Activated CD4-positive, alpha-beta T cell treated with anti-CD3 and anti-CD28 coated beads, Interleukin-2, amount 10 ng/mL, durations not matched to agents 7 days and 5 days (primary cell): Measurements from ENCODE around the gene PLN. TPM values are rescaled to one million over a fixed set of nuclear protein-coding genes. Genes with fewer than 3 reads are reported as not detected.
A peak's percentile ranks its signal among the peaks of the same experiment; 100 is the strongest.

Experiments
- CTCF ChIA-PET: fragments of 350-600 bp; sonication (Branson Sonifier 250); formaldehyde crosslinking; loops from one replicate; lab custom pipeline; 2021; ENCODE audit warnings: antibody characterized with exemption; lab: Charles Lee
- POLR2A ChIA-PET: fragments of 350-600 bp; sonication (Branson Sonifier 250); formaldehyde crosslinking; loops from one replicate; lab custom pipeline; 2021; ENCODE audit warnings: antibody characterized with exemption; lab: Charles Lee
- DNase-seq: peaks from one replicate; pipeline ENCODE4 v3.0.0-alpha.2; 2020
- H3K27ac Mint-ChIP-seq: one replicate; pipeline ENCODE4 v1.8.0; 2021; ENCODE audit warnings: mild to moderate bottlenecking, moderate library complexity, mixed read lengths
- H3K27me3 Mint-ChIP-seq: one replicate; pipeline ENCODE4 v1.8.0; 2021; ENCODE audit warnings: mixed read lengths
- H3K36me3 Mint-ChIP-seq: one replicate; pipeline ENCODE4 v1.8.0; 2021; ENCODE audit warnings: low read depth, mixed read lengths
- H3K4me1 Mint-ChIP-seq: one replicate; pipeline ENCODE4 v1.8.0; 2021; ENCODE audit warnings: mixed read lengths
- H3K4me3 Mint-ChIP-seq: one replicate; pipeline ENCODE4 v1.8.0; 2021; ENCODE audit warnings: mild to moderate bottlenecking, moderate library complexity, mixed read lengths
- H3K9me3 Mint-ChIP-seq: one replicate; pipeline ENCODE4 v1.8.0; 2021; ENCODE audit warnings: mixed read lengths
- total RNA-seq, 2 experiments: library from RNA; stranded (reverse); gene quantifications; one replicate each; pipeline ENCODE4 v1.2.3, GENCODE V29; 2021

PLN gene
- total RNA-seq, 2 experiments from 2014 or later: not detected

DNA sequence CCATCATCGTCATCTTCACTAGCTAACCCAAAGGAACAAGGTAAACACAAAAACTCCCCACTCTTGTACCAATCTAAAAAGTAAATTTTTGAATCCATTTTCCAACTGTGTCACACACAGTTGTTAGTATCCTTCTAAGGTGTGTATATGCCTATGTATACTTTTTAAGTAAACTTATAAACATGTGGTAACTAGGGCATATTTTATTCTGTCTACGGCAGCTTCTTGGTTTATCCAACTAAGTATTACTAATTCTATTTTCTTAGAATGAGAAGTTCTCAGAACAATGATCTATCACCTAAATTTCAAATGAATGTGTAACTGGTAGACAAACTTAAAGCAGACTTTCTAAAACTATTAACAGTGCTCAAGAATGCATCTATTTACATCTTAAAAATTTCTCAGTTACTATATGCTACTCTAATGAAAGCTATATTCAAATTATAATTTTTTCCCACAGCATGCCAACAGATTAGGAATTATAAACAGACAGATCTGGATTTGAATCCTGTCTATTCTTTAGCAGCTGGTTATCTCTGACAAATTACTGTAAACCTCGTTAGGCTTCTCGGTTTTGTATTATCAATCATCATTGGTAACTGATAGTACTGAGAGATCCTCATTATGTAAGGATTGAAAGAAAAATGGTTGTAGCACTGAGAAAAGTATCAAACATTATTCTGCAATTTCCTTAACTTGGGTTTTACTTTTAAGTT lies 1.8 kb upstream of the PLN start:
- no peak for DNase-seq
- H3K27ac Mint-ChIP-seq: no peak overlapping the region
- no peaks in the 10 kb centered on the region for H3K27me3 Mint-ChIP-seq
- H3K4me3 Mint-ChIP-seq: no peak overlapping the region
- no peaks in the 10 kb centered on the region for H3K9me3 Mint-ChIP-seq
- ChIA-PET POLR2A (interaction anchor here (0.7 kb wide), 1 partner anchor 520 kb away, joined by 3 read pairs; no protein-coding TSS in a partner anchor), CTCF (interaction anchor here (1.0 kb wide), 1 partner anchor 64 kb away, joined by 3 read pairs; no protein-coding TSS in a partner anchor)
- peaks cover 9% of the 10 kb centered on the region for H3K4me1 Mint-ChIP-seq
- peaks cover 20% of the 10 kb centered on the region for H3K36me3 Mint-ChIP-seq

DNA sequence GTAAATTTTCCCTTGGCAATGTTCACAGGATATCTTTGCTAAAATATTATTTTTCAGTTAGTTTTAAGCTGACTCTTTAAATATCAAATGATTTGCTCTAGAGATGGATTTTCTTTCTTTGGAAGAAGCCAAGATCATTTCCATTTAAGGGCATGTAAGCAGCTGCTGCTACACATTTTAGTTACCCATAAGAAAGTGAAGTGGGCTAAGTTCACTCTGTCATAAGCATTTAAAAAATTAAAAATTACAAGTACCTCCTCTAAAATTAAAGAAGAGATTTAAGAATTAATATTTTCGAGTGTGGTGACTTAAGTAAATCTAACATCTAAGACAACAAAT lies 1.2 kb upstream of the PLN start:
- no peak for DNase-seq
- Mint-ChIP-seq H3K4me1 (peaks cover 9% of the 10 kb centered on the region), H3K36me3 (peaks cover 20% of the 10 kb centered on the region), H3K27me3 (no peaks in the 10 kb centered on the region), H3K9me3 (no peaks in the 10 kb centered on the region), H3K4me3 (no peak overlapping the region), H3K27ac (no peak overlapping the region)
- POLR2A ChIA-PET: interaction anchor here (0.7 kb wide), 1 partner anchor 520 kb away, joined by 3 read pairs; no protein-coding TSS in a partner anchor
- CTCF ChIA-PET: no interaction called here

DNA sequence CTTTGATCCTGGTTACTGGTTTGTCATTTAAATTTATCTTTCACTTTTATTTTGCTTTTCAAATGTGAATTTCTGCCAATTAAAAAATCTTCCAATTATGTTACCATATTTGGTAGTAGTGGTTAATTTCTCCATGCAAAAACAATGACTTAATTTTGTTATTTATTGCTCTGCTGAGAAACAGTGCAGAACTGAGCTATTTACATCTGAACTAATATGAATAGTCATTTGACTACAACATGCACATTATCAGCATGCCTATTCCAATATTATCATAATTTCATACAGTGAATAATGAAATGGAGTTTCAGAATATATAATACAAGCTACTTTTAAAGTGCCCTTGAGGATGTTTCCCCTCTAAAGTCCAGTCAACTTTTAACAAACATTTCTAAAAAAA lies 517 bp downstream of the PLN start:
- Mint-ChIP-seq H3K4me1 (peaks cover 9% of the 10 kb centered on the region), H3K36me3 (peaks cover 16% of the 10 kb centered on the region), H3K9me3 (no peaks in the 10 kb centered on the region), H3K27ac (no peak overlapping the region), H3K4me3 (no peak overlapping the region), H3K27me3 (no peaks in the 10 kb centered on the region)
- no peak for DNase-seq
- ChIA-PET CTCF (no interaction called here), POLR2A (no interaction called here)

DNA sequence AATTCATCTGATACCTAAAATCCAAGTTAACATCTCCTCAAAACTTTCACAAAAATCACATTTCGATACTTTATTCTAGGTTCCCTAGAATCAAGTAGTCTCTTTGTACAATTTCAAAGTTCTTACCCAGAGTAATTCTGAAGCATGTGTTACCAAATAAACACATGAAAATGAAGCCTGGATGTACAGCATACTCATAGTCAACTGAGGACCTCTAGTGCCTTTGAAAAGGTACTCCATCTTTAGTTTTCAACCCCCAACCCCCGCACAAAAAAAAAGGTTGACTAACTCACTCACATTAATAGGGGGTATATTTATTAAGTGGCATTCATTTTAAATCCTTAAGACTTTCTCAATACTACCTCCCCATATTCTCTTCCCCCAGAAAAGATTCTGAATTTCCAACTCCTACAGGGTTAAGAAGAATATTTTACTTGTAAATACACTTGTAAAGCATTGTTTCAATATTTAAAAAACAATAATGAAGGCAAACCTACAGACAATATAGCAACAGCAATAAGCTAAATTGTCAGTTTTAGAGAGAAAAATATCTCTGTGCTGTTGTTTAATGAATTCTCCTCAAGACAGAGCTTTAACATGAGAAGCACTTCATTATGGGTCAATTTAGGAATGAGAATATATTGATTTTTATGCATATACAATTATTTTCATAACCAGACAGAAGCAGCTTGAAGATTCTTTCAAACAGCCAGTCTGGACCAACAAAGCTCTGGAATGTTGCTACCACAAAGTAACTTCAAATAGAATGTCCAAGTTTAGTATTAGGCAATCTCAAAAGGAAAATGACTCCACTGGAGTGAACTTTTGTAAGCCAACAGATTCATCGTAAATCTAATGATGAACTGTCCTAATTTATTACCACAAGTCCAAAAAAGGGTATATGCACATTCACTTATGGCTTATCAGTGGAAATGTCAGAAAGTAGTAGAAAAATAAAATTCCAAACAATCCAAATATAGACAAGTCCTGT lies 3.3 kb downstream of the PLN start:
- Mint-ChIP-seq H3K4me1 (peaks cover 6% of the 10 kb centered on the region), H3K9me3 (no peaks in the 10 kb centered on the region), H3K27me3 (no peaks in the 10 kb centered on the region), H3K27ac (no peak overlapping the region), H3K36me3 (peaks cover 5% of the 10 kb centered on the region), H3K4me3 (no peak overlapping the region)
- ChIA-PET CTCF (no interaction called here), POLR2A (no interaction called here)
- DNase-seq: no peak

DNA sequence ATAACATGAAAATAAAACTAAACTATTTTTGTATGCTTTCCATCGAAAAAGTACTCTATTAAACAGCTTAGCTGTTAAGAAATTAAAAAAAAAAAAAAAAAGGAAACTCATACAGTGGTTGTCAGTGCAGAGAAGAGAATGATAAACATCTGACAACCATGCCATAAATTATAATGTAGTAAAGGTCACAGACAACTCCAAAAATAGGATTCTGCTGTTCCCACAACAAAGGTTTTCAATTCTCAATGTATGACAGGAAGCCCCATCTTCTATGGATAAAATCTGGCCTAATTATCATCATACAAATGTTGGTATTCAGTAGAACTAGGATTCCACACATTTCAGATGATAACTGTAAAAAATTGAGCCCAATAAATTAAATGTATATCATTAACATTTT lies 5.0 kb downstream of the PLN start:
- H3K4me3 Mint-ChIP-seq: no peak overlapping the region
- peaks cover 10% of the 10 kb centered on the region for H3K4me1 Mint-ChIP-seq
- DNase-seq: no peak
- ChIA-PET POLR2A (no interaction called here), CTCF (interaction anchor here (0.6 to 1.1 kb wide), 2 partner anchors 13 to 181 kb away, joined by 3 to 5 read pairs; no protein-coding TSS in a partner anchor)
- no peaks in the 10 kb centered on the region for H3K9me3 Mint-ChIP-seq
- H3K36me3 Mint-ChIP-seq: peaks cover 12% of the 10 kb centered on the region
- H3K27me3 Mint-ChIP-seq: no peaks in the 10 kb centered on the region
- no peak overlapping the region for H3K27ac Mint-ChIP-seq

DNA sequence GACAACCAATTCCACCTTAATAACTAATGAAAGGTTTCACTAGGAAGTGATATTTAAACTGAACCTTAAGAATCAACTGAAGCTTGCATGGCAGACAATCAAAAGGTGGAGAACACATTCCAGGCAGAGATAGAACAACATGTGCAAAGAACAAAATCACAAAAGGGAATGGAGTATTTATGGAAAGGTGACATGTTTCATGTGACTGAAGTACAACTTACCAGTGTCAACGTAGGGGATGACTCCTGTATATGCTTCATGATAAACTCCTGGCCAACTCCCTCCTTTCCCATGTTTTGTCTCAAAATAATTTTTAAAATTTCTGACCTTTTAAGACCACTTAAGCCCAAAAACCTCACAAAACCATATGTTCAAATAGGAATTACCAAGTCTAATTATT lies 6.6 kb downstream of the PLN start:
- H3K9me3 Mint-ChIP-seq: no peaks in the 10 kb centered on the region
- peaks cover 24% of the 10 kb centered on the region for H3K4me1 Mint-ChIP-seq
- no peak overlapping the region for H3K4me3 Mint-ChIP-seq
- CTCF ChIA-PET: no interaction called here
- POLR2A ChIA-PET: no interaction called here
- peaks cover 15% of the 10 kb centered on the region for H3K36me3 Mint-ChIP-seq
- no peaks in the 10 kb centered on the region for H3K27me3 Mint-ChIP-seq
- no peak overlapping the region for H3K27ac Mint-ChIP-seq
- DNase-seq: no peak

DNA sequence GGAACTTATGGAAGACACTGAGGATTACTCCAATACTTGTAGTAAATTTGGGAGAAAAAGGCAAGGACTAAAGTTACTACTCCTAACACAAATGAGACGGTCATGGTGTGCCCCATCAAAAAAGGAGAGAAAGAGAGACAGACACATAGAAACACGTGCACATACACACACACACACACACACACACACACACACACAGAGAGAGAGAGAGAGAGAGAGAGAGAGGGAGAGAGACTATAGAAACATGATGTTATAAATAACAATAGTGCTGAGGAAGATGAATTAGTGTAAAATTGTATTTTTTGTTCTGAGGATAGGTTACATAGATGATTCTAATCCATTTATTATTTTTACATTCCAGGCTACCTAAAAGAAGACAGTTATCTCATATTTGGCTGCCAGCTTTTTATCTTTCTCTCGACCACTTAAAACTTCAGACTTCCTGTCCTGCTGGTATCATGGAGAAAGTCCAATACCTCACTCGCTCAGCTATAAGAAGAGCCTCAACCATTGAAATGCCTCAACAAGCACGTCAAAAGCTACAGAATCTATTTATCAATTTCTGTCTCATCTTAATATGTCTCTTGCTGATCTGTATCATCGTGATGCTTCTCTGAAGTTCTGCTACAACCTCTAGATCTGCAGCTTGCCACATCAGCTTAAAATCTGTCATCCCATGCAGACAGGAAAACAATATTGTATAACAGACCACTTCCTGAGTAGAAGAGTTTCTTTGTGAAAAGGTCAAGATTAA lies 10.5 kb downstream of the PLN start:
- POLR2A ChIA-PET: interaction anchor here (0.5 kb wide), 1 partner anchor 103 kb away, joined by 5 read pairs; no protein-coding TSS in a partner anchor
- Mint-ChIP-seq H3K27me3 (no peaks in the 10 kb centered on the region), H3K27ac (peak overlapping the region; percentile 86), H3K9me3 (no peaks in the 10 kb centered on the region), H3K4me1 (peaks cover 23% of the 10 kb centered on the region), H3K36me3 (peaks cover 16% of the 10 kb centered on the region), H3K4me3 (peak overlapping the region; percentile 41)
- CTCF ChIA-PET: interaction anchor here (0.6 to 1.0 kb wide), 2 partner anchors 72 to 153 kb away, joined by 3 read pairs; no protein-coding TSS in a partner anchor
- DNase-seq: peak; percentile 35

DNA sequence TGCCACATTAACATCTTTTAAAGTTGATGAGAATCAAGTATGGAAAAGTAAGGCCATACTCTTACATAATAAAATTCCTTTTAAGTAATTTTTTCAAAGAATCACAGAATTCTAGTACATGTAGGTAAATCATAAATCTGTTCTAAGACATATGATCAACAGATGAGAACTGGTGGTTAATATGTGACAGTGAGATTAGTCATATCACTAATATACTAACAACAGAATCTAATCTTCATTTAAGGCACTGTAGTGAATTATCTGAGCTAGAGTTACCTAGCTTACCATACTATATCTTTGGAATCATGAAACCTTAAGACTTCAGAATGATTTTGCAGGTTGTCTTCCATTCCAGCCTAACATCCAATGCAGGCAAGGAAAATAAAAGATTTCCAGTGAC lies 11.6 kb downstream of the PLN start:
- no peak overlapping the region for H3K4me3 Mint-ChIP-seq
- H3K27me3 Mint-ChIP-seq: no peaks in the 10 kb centered on the region
- DNase-seq: no peak
- POLR2A ChIA-PET: no interaction called here
- H3K9me3 Mint-ChIP-seq: no peaks in the 10 kb centered on the region
- H3K27ac Mint-ChIP-seq: peak overlapping the region; percentile 86
- CTCF ChIA-PET: interaction anchor here (1.1 kb wide), 1 partner anchor 41 kb away, joined by 3 read pairs; no protein-coding TSS in a partner anchor
- H3K4me1 Mint-ChIP-seq: peaks cover 23% of the 10 kb centered on the region
- peaks cover 14% of the 10 kb centered on the region for H3K36me3 Mint-ChIP-seq

DNA sequence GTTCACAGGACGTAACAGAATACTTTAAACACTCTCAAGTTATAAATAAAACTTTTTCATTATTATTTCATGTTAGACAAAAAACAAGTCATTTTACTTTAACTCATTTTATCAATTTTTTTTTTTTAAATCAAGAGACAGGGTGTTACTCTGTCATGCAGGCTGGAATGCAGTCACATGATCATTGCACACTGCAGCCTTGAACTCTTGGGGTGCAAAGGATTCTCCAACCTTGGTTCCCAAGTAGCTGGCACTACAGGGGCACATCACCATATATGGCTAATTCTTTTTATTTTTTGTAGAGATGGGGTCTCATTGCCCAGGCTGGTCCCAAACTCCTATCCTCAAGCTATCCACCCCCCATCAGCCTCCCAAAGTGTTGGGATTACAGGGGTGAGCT lies 14.2 kb downstream of the PLN start:
- Mint-ChIP-seq H3K9me3 (no peaks in the 10 kb centered on the region), H3K4me1 (peaks cover 35% of the 10 kb centered on the region), H3K27me3 (no peaks in the 10 kb centered on the region), H3K27ac (no peak overlapping the region), H3K4me3 (no peak overlapping the region), H3K36me3 (peaks cover 22% of the 10 kb centered on the region)
- CTCF ChIA-PET: interaction anchor here (1.6 kb wide), 1 partner anchor 234 kb away, joined by 3 read pairs; no protein-coding TSS in a partner anchor
- POLR2A ChIA-PET: no interaction called here
- DNase-seq: no peak

DNA sequence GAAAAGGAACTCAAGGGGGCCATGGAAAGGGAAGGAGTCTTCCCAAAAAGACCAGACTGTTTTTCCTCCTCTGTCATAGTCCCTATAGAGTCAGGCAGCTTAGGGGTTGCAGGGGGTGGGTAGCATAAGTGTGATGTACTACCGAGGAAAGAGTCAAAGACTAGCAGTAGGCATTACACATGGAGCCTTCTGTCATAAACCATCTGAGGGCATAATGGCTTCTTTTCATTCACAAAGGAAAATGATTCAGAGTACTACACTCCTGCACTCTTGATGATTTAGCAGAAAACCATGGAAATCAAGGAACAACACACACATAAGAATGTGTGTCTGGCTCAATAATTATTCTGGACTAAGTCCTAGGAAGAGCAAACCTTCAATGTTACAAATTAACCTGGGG lies 14.9 kb downstream of the PLN start:
- ChIA-PET CTCF (interaction anchor here (1.6 kb wide), 1 partner anchor 234 kb away, joined by 3 read pairs; no protein-coding TSS in a partner anchor), POLR2A (interaction anchor here (0.6 kb wide), 1 partner anchor 77 kb away, joined by 7 read pairs; no protein-coding TSS in a partner anchor)
- H3K36me3 Mint-ChIP-seq: peaks cover 18% of the 10 kb centered on the region
- DNase-seq: no peak
- H3K27me3 Mint-ChIP-seq: no peaks in the 10 kb centered on the region
- peaks cover 32% of the 10 kb centered on the region for H3K4me1 Mint-ChIP-seq
- H3K9me3 Mint-ChIP-seq: no peaks in the 10 kb centered on the region
- H3K4me3 Mint-ChIP-seq: no peak overlapping the region
- no peak overlapping the region for H3K27ac Mint-ChIP-seq

DNA sequence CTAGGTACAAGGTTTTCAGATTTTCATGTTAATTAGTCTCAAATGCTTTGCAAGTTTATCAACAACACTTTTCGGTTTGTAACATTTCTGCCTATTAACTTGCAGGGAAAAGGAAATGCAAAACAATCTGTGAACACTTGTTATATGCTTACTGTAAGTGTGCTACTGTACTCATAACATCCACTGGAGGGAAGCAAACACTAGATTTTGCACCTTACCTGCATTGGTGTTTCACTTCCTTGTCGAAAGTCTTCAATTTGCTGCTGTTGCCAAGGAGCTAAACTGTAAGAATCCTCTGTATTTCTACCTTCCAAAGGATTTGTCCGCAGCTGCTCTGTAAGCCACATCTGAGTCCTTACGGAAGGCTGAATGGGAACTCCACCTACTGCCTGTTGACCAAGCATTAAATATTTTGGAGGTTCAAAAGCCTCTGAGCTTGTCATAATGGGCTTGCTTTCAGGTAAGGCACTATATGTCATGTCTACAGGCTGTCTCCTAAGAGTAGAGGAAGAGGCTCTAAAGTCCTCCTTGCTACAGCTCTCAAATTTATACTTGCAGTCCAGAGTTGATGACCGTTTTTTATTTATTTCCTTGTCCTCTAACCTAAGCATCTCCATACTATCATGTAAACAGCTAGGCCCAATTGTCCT lies 17.3 kb downstream of the PLN start:
- H3K27ac Mint-ChIP-seq: peak overlapping the region; percentile 26
- peaks cover 15% of the 10 kb centered on the region for H3K36me3 Mint-ChIP-seq
- peak; percentile 55 for DNase-seq
- peaks cover 16% of the 10 kb centered on the region for H3K4me1 Mint-ChIP-seq
- no peaks in the 10 kb centered on the region for H3K27me3 Mint-ChIP-seq
- H3K9me3 Mint-ChIP-seq: no peaks in the 10 kb centered on the region
- ChIA-PET CTCF (interaction anchor here (0.5 to 2.4 kb wide), 11 partner anchors 12 to 693 kb away, joined by 3 to 5 read pairs (median 4); no protein-coding TSS in a partner anchor), POLR2A (interaction anchor here (0.6 kb wide), 2 partner anchors 124 to 282 kb away, joined by 3 read pairs; no protein-coding TSS in a partner anchor)
- no peak overlapping the region for H3K4me3 Mint-ChIP-seq
